Testis (tissue), 3 donors: Measurements from ENCODE around the gene KRCC1. TPM values are rescaled to one million over a fixed set of nuclear protein-coding genes. Genes with fewer than 3 reads are reported as not detected.

Experiments used
- DNase-seq: peaks from one replicate; pipeline ENCODE4 v3.0.0-alpha.2; 2019
- H3K27ac ChIP-seq, 2 donors: fragments of 200-600 bp; sonication (generic); one replicate each; pipeline ENCODE4 v1.5.1; 2019
- H3K27me3 ChIP-seq: fragments of 200-600 bp; sonication (generic); one replicate; pipeline ENCODE4 v1.5.1; 2019
- H3K36me3 ChIP-seq: fragments of 200-600 bp; sonication (generic); one replicate; pipeline ENCODE4 v1.5.1; 2017; ENCODE audit warnings: low read depth; ENCODE audit errors: missing control alignments
- H3K4me1 ChIP-seq: fragments of 200-600 bp; sonication (generic); one replicate; pipeline ENCODE4 v1.5.1; 2019
- H3K4me3 ChIP-seq, 2 donors: fragments of 200-600 bp; sonication (generic); one replicate each; pipeline ENCODE4 v1.5.1; 2017 to 2019
- H3K9me3 ChIP-seq: fragments of 200-600 bp; sonication (generic); one replicate; pipeline ENCODE4 v1.5.1; 2017
- CTCF ChIP-seq, 3 experiments: fragments of 450-650 bp in 2 of 3; fragments of 200-600 bp in 1 of 3; sonication (generic) in 1 of 3; IDR thresholded peaks; one replicate each; pipeline ENCODE4 v1.5.1; 2016 to 2019; ENCODE audit warnings: antibody characterized with exemption in 3 of 3, mild to moderate bottlenecking in 2 of 3, moderate library complexity in 1 of 3
- POLR2A ChIP-seq: fragments of 450-650 bp; IDR thresholded peaks from one replicate; pipeline ENCODE4 v1.6.1; 2017; ENCODE audit warnings: antibody characterized with exemption, mild to moderate bottlenecking, moderate library complexity
- WGBS, 2 donors: methylation state at CpG; one replicate each; pipeline ENCODE4 v1.1.5; 2018; 5-methylcytosine and 5-hydroxymethylcytosine counted together
- intact Hi-C: fragments of 100-400 bp; cut with DNase I; formaldehyde crosslinking; loops from one replicate; pipeline ENCODE4 v1.15.1; 2023; ENCODE audit warnings: low total_unique reads
- polyA plus RNA-seq: library from polyadenylated mRNA; stranded (reverse); fragments of 350-450 nt; fragmentation: Illumina TruSeq; extraction: RNeasy Lipid Tissue Mini Kit (QIAGEN cat#74804); gene quantifications from one replicate; pipeline ENCODE4 v1.2.3, GENCODE V29; 2014; ENCODE audit warnings: low read depth, low replicate concordance; ENCODE audit not compliant: insufficient read depth
- total RNA-seq, 2 donors: library from RNA; depleted of rRNA; stranded (reverse); fragments of >200 nt; gene quantifications; one replicate each; pipeline ENCODE4 v1.2.3, GENCODE V29; 2016

KRCC1 gene
- total and polyA plus RNA-seq, 3 donors from 2014 or later = 15.4 to 21.1 (median 16.9) TPM

- 74 to 100% methylated on average over 2 of the region's 2 CpGs for WGBS, 2 donors
- H3K27ac ChIP-seq = no peak overlapping the region
- H3K27me3 ChIP-seq = no peaks in the 10 kb centered on the region
- DNase-seq = no peak
- TF ChIP-seq POLR2A (no peak), CTCF (IDR thresholded peaks at IDR 0.05) (no peak)
- intact Hi-C loops = no loop called here
- H3K4me1 ChIP-seq = no peaks in the 10 kb centered on the region
- H3K36me3 ChIP-seq = no peaks in the 10 kb centered on the region
- no peaks in the 10 kb centered on the region for H3K9me3 ChIP-seq
- H3K4me3 ChIP-seq = no peak overlapping the region
These were observed 15.8 kb upstream of the KRCC1 start for GRCh38 chr2:88071365-88071764.

- H3K9me3 ChIP-seq = no peaks in the 10 kb centered on the region
- H3K27me3 ChIP-seq = no peaks in the 10 kb centered on the region
- no peaks in the 10 kb centered on the region for H3K4me1 ChIP-seq
- TF ChIP-seq POLR2A (no peak), CTCF (IDR thresholded peaks at IDR 0.05) (no peak)
- no peak overlapping the region for H3K27ac ChIP-seq
- intact Hi-C loops = no loop called here
- DNase-seq = no peak
- H3K4me3 ChIP-seq = no peak overlapping the region
- H3K36me3 ChIP-seq = no peaks in the 10 kb centered on the region
- WGBS, 2 donors = 64% methylated on average over 1 of the region's 1 CpG
These were observed 14.5 kb upstream of the KRCC1 start for GRCh38 chr2:88070055-88070454.

- no peak overlapping the region for H3K4me3 ChIP-seq
- H3K9me3 ChIP-seq = no peaks in the 10 kb centered on the region
- no peaks in the 10 kb centered on the region for H3K36me3 ChIP-seq
- H3K27ac ChIP-seq = no peak overlapping the region
- DNase-seq = no peak
- intact Hi-C loops = no loop called here
- H3K27me3 ChIP-seq = no peaks in the 10 kb centered on the region
- TF ChIP-seq CTCF (IDR thresholded peaks at IDR 0.05) (no peak), POLR2A (no peak)
- H3K4me1 ChIP-seq = no peaks in the 10 kb centered on the region
These were observed 13.5 kb upstream of the KRCC1 start for GRCh38 chr2:88069117-88069516.

- no peak for DNase-seq
- intact Hi-C loops = no loop called here
- WGBS, 2 donors = 80 to 84% methylated on average over 2 of the region's 2 CpGs
- Histone ChIP-seq H3K27me3 (no peaks in the 10 kb centered on the region), H3K36me3 (no peaks in the 10 kb centered on the region), H3K4me1 (no peaks in the 10 kb centered on the region), H3K4me3 (no peak overlapping the region), H3K27ac (no peak overlapping the region), H3K9me3 (no peaks in the 10 kb centered on the region)
- TF ChIP-seq POLR2A = no peak
- no peak for TF ChIP-seq CTCF (IDR thresholded peaks at IDR 0.05)
These were observed 12.5 kb upstream of the KRCC1 start for GRCh38 chr2:88068044-88068443.

- Histone ChIP-seq H3K4me3 (no peak within 1 kb of the TSS), H3K27ac (no peak within 1 kb of the TSS), H3K27me3 (no peaks in the 10 kb centered on the region), H3K4me1 (no peaks in the 10 kb centered on the region), H3K9me3 (no peaks in the 10 kb centered on the region), H3K36me3 (no peaks in the 10 kb centered on the region)
- DNase-seq = no peak
- TF ChIP-seq CTCF (IDR thresholded peaks at IDR 0.05) (no peak), POLR2A (no peak)
- WGBS, 2 donors = 39 to 49% methylated on average over 7 to 8 of the region's 8 CpGs
- intact Hi-C loops = no loop called here
These were observed 12.0 kb upstream of the KRCC1 start, which contains the start of gene SMYD1 for GRCh38 chr2:88067598-88067997. TSS of gene SMYD1 (plus strand) at chr2:88067825. CDS start at chr2:88067865, 40 bp downstream.
